GM19239 (cell line): ENCODE data around the gene RNF135.
A peak's percentile ranks its signal among the peaks of the same experiment; 100 is the strongest.
"Not testable (repeated sequence)": the region's sequence is repeated elsewhere in the genome, so short reads cannot be mapped to it uniquely, and the experiment has no call there.

Experiments used
- DNase-seq: peaks from one replicate; pipeline ENCODE4 v3.0.0; 2011; ENCODE audit warnings: low spot score; ENCODE audit not compliant: insufficient read length
- FAIRE-seq: peaks from 2 replicates; lab custom pipeline; 2011; peaks lifted over from hg19 to GRCh38; lab: Jason Lieb, UNC

RNF135 gene

DNA sequence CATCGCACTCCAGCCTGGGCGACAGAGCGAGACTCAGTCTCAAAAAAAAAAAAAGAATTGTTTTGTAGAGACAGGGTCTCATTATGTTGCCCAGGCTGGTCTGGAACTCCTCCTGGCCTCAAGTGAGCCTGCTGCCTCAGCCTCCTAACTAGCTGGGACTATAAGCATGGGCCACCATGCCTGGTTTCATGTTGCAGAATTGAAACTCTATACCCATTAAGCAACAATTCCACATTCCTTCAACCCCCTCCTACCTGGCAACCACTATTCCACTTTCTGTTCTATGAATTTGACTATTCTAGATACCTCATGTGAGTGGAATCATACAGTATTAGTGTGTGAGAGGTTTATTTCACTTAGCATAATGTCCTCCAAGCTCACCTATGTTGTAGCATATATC is 24.5 kb downstream of the RNF135 start:
- no peak for FAIRE-seq
- DNase-seq: no peak

DNA sequence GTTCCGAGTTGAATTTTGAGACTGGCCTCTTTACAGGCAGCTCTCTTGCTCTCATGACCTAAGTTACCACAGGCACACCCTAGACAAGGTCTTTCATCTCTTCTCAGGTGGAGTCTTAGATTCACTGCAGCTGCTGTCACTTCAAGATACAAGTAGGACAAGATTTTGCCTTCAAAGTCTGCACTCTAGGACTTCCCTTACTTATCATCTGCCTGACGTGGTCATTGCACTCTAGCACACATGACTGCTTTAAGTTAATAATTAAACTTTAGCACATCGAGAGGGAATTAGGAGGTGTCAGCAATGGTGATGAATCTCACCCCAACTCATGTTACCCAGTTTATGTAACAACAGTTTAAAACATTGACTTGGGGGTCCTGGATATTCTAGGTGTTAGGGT is 25.6 kb downstream of the RNF135 start:
- DNase-seq (no peak), FAIRE-seq (no peak)

GRCh38 chr17:30997270-30997669 is 26.4 kb downstream of the RNF135 start:
- DNase-seq: no peak
- FAIRE-seq: no peak

- FAIRE-seq: no peak
- DNase-seq: no peak
Observed at GRCh38 chr17:30997842-30998241, 27.0 kb downstream of the RNF135 start.

- DNase-seq (no peak), FAIRE-seq (no peak)
Observed at GRCh38 chr17:31002047-31002446, 31.2 kb downstream of the RNF135 start.

- FAIRE-seq: no peak
- DNase-seq: no peak
Observed at GRCh38 chr17:31003225-31003866, 32.5 kb downstream of the RNF135 start.

- DNase-seq (no peak), FAIRE-seq (no peak)
Observed at GRCh38 chr17:31004160-31004559, 33.3 kb downstream of the RNF135 start.

DNA sequence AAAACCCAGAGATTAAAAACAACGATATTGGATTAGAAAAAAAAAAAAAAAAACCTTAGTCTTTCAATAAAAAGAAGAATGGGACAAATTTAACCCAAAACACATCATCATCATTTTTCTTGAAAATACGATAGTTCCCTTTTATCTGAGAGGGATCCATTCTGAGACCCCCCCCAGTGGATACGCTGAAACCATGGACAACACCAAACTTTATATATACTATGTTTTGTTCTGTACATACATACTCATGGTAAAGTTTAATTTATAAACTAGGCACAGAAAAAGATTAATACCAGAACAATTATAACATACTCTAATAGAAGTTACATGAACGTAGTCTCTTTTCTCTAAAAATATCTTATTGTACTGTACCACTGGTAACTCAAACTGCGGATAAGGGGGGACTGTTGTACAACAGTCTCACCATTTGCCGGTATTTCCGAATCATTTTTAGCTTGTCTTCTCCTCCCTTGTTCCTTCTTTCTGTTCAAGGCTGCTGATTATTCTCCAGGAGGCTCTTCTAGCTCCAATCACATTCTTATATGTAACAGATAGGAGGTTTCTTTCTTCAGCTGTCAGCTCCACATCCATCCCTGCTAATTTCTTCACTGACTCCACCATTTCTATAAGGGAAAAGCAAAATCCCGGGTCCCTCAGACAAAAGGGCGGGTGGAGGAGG is 37.0 kb downstream of the RNF135 start:
- DNase-seq (no peak), FAIRE-seq (peak; percentile 11)

GRCh38 chr17:31008374-31009041 is 37.7 kb downstream of the RNF135 start:
- no peak for FAIRE-seq
- peak; percentile 56 for DNase-seq

DNA sequence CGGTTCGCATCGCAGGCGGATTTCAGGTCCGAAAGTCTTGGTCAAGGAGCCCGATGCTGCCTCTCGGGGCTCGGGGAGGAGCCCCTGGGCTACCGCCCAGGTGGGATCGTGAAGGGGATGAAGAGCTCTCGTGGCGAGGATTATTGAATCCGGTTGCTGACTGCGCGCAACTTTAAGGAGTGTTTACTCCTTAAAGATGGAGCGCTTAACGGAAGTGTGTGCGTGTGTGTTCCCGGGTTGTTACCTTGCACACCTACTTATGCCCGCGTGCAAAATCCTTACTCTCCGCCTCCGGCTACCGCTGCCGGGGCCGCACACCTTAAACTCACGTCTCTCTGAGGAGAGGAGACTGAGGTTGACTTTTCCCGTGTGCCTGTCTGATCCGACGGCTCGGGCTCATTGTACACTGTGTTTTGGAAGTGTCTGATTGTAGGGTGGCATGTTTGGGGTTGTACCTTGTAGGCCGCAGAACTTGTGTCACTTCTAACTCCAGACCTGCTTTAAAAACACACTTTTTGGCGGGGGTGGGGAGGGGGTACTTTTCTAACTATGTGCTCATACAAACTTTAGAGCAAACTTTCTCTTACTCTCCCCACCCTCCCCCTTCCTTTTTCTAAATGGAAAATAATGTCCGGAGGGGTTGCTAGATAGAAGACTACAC is 38.3 kb downstream of the RNF135 start:
- not testable (repeated sequence) for DNase-seq, FAIRE-seq

- not testable (repeated sequence) for FAIRE-seq, DNase-seq
Observed at GRCh38 chr17:31010014-31010413, 39.2 kb downstream of the RNF135 start.

- DNase-seq: no peak
- FAIRE-seq: no peak
Observed at GRCh38 chr17:31013844-31014243, 43.0 kb downstream of the RNF135 start.

- DNase-seq: no peak
Observed at GRCh38 chr17:31015639-31016038, 44.8 kb downstream of the RNF135 start.

GRCh38 chr17:31019004-31019403 is 48.2 kb downstream of the RNF135 start:
- DNase-seq (no peak), FAIRE-seq (no peak)

More at GRCh38 chr17:31015639-31016038, 44.8 kb downstream of the RNF135 start:
- no peak for FAIRE-seq

DNA sequence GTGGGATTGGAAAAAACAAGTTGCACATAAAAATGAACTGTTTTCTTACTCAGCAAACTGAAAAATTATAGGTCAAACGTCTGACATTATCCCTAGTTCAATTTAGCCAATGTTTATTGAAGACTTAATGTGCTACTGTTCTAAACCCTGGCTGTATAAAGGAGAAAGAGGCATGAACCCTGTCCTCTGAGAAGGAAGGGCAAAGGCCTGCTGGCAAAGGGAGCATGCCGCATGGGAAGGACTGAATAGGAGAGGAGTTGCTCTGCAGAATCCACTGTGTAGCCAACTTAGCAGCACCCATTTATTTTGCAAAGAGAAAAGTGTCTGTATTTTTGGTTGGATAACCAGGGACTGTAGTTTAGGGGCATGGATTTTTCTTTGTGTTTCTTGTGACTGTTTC is 52.3 kb downstream of the RNF135 start:
- not testable (repeated sequence) for DNase-seq, FAIRE-seq

- DNase-seq: no peak
- FAIRE-seq: no peak
Observed at GRCh38 chr17:31031841-31032240, 61.0 kb downstream of the RNF135 start.

DNA sequence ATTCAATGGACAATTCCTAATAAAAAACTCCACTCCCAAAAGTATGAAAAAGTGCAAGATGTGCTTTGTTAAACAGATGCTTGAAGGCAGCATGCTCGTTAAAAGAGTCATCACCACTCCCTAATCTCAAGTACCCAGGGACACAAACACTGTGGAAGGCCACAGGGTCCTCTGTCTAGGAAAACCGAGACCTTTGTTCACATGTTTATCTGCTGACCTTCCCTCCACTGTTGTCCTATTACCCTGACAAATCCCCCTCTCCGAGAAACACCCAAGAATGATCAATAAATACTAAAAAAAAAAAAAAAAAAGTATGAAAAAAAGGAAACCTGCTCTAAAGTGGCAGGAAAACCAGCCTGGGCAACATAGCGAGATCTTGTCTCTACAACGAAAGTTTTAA is 64.8 kb downstream of the RNF135 start:
- FAIRE-seq, DNase-seq: not testable (repeated sequence)

- not testable (repeated sequence) for DNase-seq, FAIRE-seq
Observed at GRCh38 chr17:31040837-31041236, 70.0 kb downstream of the RNF135 start.

DNA sequence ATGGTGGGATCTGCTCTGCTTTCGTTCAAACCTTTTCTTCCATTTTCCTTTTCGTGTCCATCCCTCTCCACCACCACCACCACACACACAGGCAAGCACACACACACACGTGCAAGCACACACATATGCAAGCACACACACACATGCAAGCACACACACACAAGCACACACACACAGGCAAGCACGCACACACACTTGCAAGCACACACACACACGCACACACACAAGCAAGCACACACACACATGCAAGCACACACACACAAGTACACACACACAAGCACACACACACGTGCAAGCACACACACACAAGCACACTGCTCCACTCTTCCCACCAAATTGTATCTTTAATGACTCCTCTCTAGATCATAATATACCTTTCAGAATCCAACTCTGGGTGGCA is 71.5 kb downstream of the RNF135 start:
- FAIRE-seq, DNase-seq: not testable (repeated sequence)

DNA sequence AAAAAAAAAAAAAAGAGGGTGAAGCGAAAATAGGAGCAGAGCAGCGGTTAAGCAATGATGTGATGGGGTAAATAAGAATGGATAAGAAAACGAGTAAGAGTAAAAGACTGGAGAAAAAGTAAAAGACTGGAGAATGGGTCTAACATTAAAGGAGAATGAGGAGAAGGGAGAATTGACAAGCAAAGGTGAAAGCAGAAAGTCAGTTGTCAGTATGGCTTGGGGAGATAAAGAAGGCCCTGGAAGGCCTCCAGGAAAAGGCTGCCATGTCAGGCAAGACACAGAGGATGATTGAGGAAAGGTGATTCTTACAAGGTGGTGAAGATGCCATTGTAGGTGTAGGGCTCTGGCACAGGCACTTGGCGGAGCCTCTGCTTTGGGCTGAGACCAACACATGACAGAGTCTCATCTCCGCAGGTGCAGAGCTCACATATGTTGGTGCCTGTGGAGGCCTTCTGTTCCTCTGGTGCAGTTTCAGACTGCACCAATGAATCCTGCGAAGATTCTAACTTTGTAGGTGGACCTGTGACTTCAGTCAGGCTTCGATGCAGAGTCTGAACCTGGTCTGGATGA is 76.1 kb downstream of the RNF135 start:
- FAIRE-seq, DNase-seq: not testable (repeated sequence)
